HepG2 (cell line): ENCODE measurements around the gene SYNE3. TPM values are rescaled to one million over a fixed set of nuclear protein-coding genes. Genes with fewer than 3 reads are reported as not detected.

ENCODE experiments used
- CHD4 ChIP-seq: fragments of 200-600 bp; sonication (generic); IDR thresholded peaks from 2 replicates; pipeline ENCODE4 v1.7.0; 2017; ENCODE audit warnings: mild to moderate bottlenecking, low read length, borderline replicate concordance
- ELF1 ChIP-seq: sonication (generic); formaldehyde crosslinking; IDR thresholded peaks from 2 replicates; pipeline ENCODE4 v1.4.0; 2020; ENCODE audit warnings: missing genetic modification reagents
- GMEB1 ChIP-seq: sonication (generic); formaldehyde crosslinking; IDR thresholded peaks from 2 replicates; pipeline ENCODE4 v1.5.1; 2020; ENCODE audit warnings: missing genetic modification reagents, mild to moderate bottlenecking, borderline replicate concordance
- IKZF5 ChIP-seq: IDR thresholded peaks from 2 replicates; pipeline ENCODE4 v1.6.1; 2018; ENCODE audit warnings: missing genetic modification reagents, mild to moderate bottlenecking, missing compliant biosample characterization
- KAT2B ChIP-seq: fragments of 150-350 bp; IDR thresholded peaks from 2 replicates; pipeline ENCODE4 v1.6.1; 2014; ENCODE audit warnings: low read depth, low read length, borderline replicate concordance
- KDM5A ChIP-seq: fragments of 200-600 bp; sonication (generic); IDR thresholded peaks from 2 replicates; pipeline ENCODE4 v1.7.0; 2018; ENCODE audit warnings: antibody characterized with exemption, mild to moderate bottlenecking, low read length, borderline replicate concordance
- KLF12 ChIP-seq: sonication (generic); formaldehyde crosslinking; IDR thresholded peaks from 2 replicates; pipeline ENCODE4 v1.4.0; 2020; ENCODE audit warnings: missing genetic modification reagents, borderline replicate concordance
- KMT2B ChIP-seq: IDR thresholded peaks from 2 replicates; pipeline ENCODE4 v1.6.1; 2016; ENCODE audit warnings: missing genetic modification reagents, missing compliant biosample characterization
- NFE2 ChIP-seq: sonication (generic); formaldehyde crosslinking; IDR thresholded peaks from 2 replicates; pipeline ENCODE4 v1.4.0; 2020; ENCODE audit warnings: missing genetic modification reagents
- NFKB2 ChIP-seq: sonication (generic); formaldehyde crosslinking; IDR thresholded peaks from 2 replicates; pipeline ENCODE4 v1.4.0; 2020; ENCODE audit warnings: missing genetic modification reagents, borderline replicate concordance
- NFRKB ChIP-seq: fragments of 450-650 bp; IDR thresholded peaks from 2 replicates; pipeline ENCODE4 v1.6.1; 2017
- PCBP1 ChIP-seq: fragments of 200-400 bp; formaldehyde crosslinking; IDR thresholded peaks from 2 replicates; pipeline ENCODE4 v1.6.1; 2017; ENCODE audit warnings: mild to moderate bottlenecking, low read depth, low read length, borderline replicate concordance
- POLR2AphosphoS5 ChIP-seq: IDR thresholded peaks from 2 replicates; pipeline ENCODE4 v1.6.1; 2012; ENCODE audit warnings: low read depth, low read length
- PRDM10 ChIP-seq: sonication (generic); formaldehyde crosslinking; IDR thresholded peaks from 2 replicates; pipeline ENCODE4 v1.4.0; 2020; ENCODE audit warnings: low read depth, missing genetic modification reagents
- RNF219 ChIP-seq: sonication (generic); formaldehyde crosslinking; IDR thresholded peaks from 2 replicates; pipeline ENCODE4 v1.5.0; 2020; ENCODE audit warnings: mild to moderate bottlenecking, missing genetic modification reagents
- SETDB1 ChIP-seq: sonication (generic); formaldehyde crosslinking; IDR thresholded peaks from 2 replicates; pipeline ENCODE4 v1.5.1; 2020; ENCODE audit warnings: missing genetic modification reagents, mild to moderate bottlenecking, borderline replicate concordance
- THYN1 ChIP-seq: sonication (generic); formaldehyde crosslinking; IDR thresholded peaks from 2 replicates; pipeline ENCODE4 v1.8.1; 2023; ENCODE audit warnings: low read depth, mild to moderate bottlenecking, moderate library complexity, missing genetic modification reagents, borderline replicate concordance
- TSC22D2 ChIP-seq: sonication (generic); formaldehyde crosslinking; IDR thresholded peaks from 2 replicates; pipeline ENCODE4 v1.5.1; 2020; ENCODE audit warnings: missing genetic modification reagents, mild to moderate bottlenecking, borderline replicate concordance
- ZNF34 ChIP-seq: sonication (generic); formaldehyde crosslinking; IDR thresholded peaks from 2 replicates; pipeline ENCODE4 v1.4.0; 2020; ENCODE audit warnings: mild to moderate bottlenecking, missing genetic modification reagents, borderline replicate concordance
- ZNF451 ChIP-seq: sonication (generic); formaldehyde crosslinking; IDR thresholded peaks from 2 replicates; pipeline ENCODE4 v1.5.0; 2020; ENCODE audit warnings: mild to moderate bottlenecking, missing genetic modification reagents
- ZSCAN21 ChIP-seq: sonication (generic); formaldehyde crosslinking; IDR thresholded peaks from 2 replicates; pipeline ENCODE4 v1.8.0; 2022; ENCODE audit warnings: mild to moderate bottlenecking, missing genetic modification reagents, moderate library complexity, borderline replicate concordance
- ZSCAN9 ChIP-seq: IDR thresholded peaks from 2 replicates; pipeline ENCODE4 v1.6.1; 2016; ENCODE audit warnings: borderline replicate concordance
- polyA plus RNA-seq, 8 experiments: library from polyadenylated mRNA; depleted of rRNA in 3 of 8; stranded (reverse) in 7 of 8; unstranded in 1 of 8; fragments of >200 nt; fragmentation: Illumina TruSeq in 4 of 8; extraction: Trizol in 4 of 8; gene quantifications; 2 replicates each; pipeline versions ENCODE4 v1.2.1 to v1.2.3, GENCODE V29; 2011 to 2016; ENCODE audit warnings: low read depth in 4 of 8, missing spikeins in 1 of 8, mixed read lengths in 1 of 8; ENCODE audit not compliant: insufficient read depth in 1 of 8
- total RNA-seq, 5 experiments: library from RNA; depleted of rRNA; stranded (reverse); fragments of >200 nt; fragmentation: Illumina TruSeq; extraction: Trizol; gene quantifications; 2 replicates each; pipeline ENCODE4 v1.2.3, GENCODE V29; 2016; ENCODE audit warnings: low read depth in 1 of 5

SYNE3 gene
- total and polyA plus RNA-seq, 2 of the 13 experiments (the other 11 are each of a cell fraction or from before 2014, with no cell fraction given), result 7.8 to 8.0 TPM

GRCh38 chr14:95523815-95524448 is 7.5 kb upstream of the SYNE3 start (continued):
- TF ChIP-seq ZSCAN21 (CRISPR knock-in tag), result 0 out of 2 replicates have a peak, but pooled peaks have one; percentile 22
- 0 out of 2 replicates have a peak, but pooled peaks have one; percentile 6 for TF ChIP-seq KMT2B (CRISPR knock-in tag)
- TF ChIP-seq ELF1 (CRISPR knock-in tag), result peak; percentile 80
- TF ChIP-seq CHD4, result 0 out of 2 replicates have a peak, but pooled peaks have one; percentile 38
- no peak for TF ChIP-seq ZNF34 (CRISPR knock-in tag)
- TF ChIP-seq ZSCAN9, result peak; percentile 17; the same call in 1 of the 2 replicates
- no peak for TF ChIP-seq TSC22D2
- no peak for TF ChIP-seq SETDB1 (CRISPR knock-in tag)
- no peak for TF ChIP-seq NFE2
- TF ChIP-seq GMEB1 (CRISPR knock-in tag), result no peak
- TF ChIP-seq NFRKB, result no peak
- TF ChIP-seq NFKB2 (CRISPR knock-in tag), result no peak
- TF ChIP-seq RNF219 (CRISPR knock-in tag), result no peak
- no peak for TF ChIP-seq KDM5A
- 0 out of 2 replicates have a peak, but pooled peaks have one; percentile 16 for TF ChIP-seq KLF12 (CRISPR knock-in tag)
- TF ChIP-seq PRDM10 (CRISPR knock-in tag), result no peak
- TF ChIP-seq POLR2AphosphoS5, result peak; percentile 48; the same call in 1 of the 2 replicates
- no peak for TF ChIP-seq ZNF451 (CRISPR knock-in tag)
- TF ChIP-seq KAT2B, result no peak
- TF ChIP-seq PCBP1, result no peak
- TF ChIP-seq THYN1, result no peak
- TF ChIP-seq IKZF5 (CRISPR knock-in tag), result no peak
